ENCODE data around the gene PLB1.
A peak's percentile ranks its signal among the peaks of the same experiment; 100 is the strongest.

Gene PLB1

GRCh38 chr2:28674713-28675068 lies 178.8 kb downstream of the PLB1 start:
- DNase-seq = no peak

- no peak for DNase-seq
These were observed 180.4 kb downstream of the PLB1 start for GRCh38 chr2:28676152-28676835.

- DNase-seq = no peak
These were observed 182.5 kb downstream of the PLB1 start for GRCh38 chr2:28678175-28678855.

GRCh38 chr2:28678944-28679343 lies 183.1 kb downstream of the PLB1 start:
- DNase-seq = peak in 1 of 2 experiments; percentile 36

GRCh38 chr2:28680657-28681056 lies 184.8 kb downstream of the PLB1 start:
- DNase-seq = peak; percentile 32 to 40

- peak; percentile 71 to 80 for DNase-seq
These were observed 185.3 kb downstream of the PLB1 start for GRCh38 chr2:28681158-28681571.

GRCh38 chr2:28681606-28682005 lies 185.7 kb downstream of the PLB1 start:
- DNase-seq = no peak

GRCh38 chr2:28683100-28683706 lies 187.3 kb downstream of the PLB1 start:
- DNase-seq = no peak

GRCh38 chr2:28684142-28684858 lies 188.4 kb downstream of the PLB1 start:
- DNase-seq = no peak

- DNase-seq = no peak
These were observed 191.3 kb downstream of the PLB1 start for GRCh38 chr2:28687171-28687570.

- no peak for DNase-seq
These were observed 192.0 kb downstream of the PLB1 start for GRCh38 chr2:28687640-28688385.

GRCh38 chr2:28688818-28689217 lies 193.0 kb downstream of the PLB1 start:
- DNase-seq = no peak

- DNase-seq = no peak
These were observed 193.9 kb downstream of the PLB1 start for GRCh38 chr2:28689771-28690170.

GRCh38 chr2:28692411-28692810 lies 196.6 kb downstream of the PLB1 start:
- no peak for DNase-seq

- DNase-seq = no peak
These were observed 197.4 kb downstream of the PLB1 start for GRCh38 chr2:28693223-28693622.

All from activated T-cell treated with anti-CD3 and anti-CD28 coated beads, Interleukin-2, amount 50 U/mL, for 48 hours (primary cell).